ENCODE measurements around the gene ITGBL1. TPM values are rescaled to one million over a fixed set of nuclear protein-coding genes. Genes with fewer than 3 reads are reported as not detected.
A peak's percentile ranks its signal among the peaks of the same experiment; 100 is the strongest.

Gene ITGBL1
- total RNA-seq, 1 experiment from 2014 or later: not detected

GRCh38 chr13:101655435-101655834 is 203.0 kb downstream of the ITGBL1 start:
- ChIA-PET POLR2A (no interaction called here), CTCF (interaction anchor here (0.6 to 1.5 kb wide), 4 partner anchors 9 to 357 kb away, joined by 3 to 4 read pairs (median 3); no protein-coding TSS in a partner anchor)
- DNase-seq (ENCODE audit: unreplicated experiment): no peak
- Mint-ChIP-seq H3K27me3 (ENCODE audit: insufficient read depth, unreplicated experiment) (no peaks in the 10 kb centered on the region), H3K9me3 (ENCODE audit: unreplicated experiment) (no peaks in the 10 kb centered on the region), H3K4me1 (ENCODE audit: insufficient read depth, unreplicated experiment) (peaks cover 15% of the 10 kb centered on the region), H3K27ac (ENCODE audit: low read depth, unreplicated experiment) (no peak overlapping the region), H3K4me3 (ENCODE audit: unreplicated experiment) (no peak overlapping the region), H3K36me3 (ENCODE audit: insufficient read depth, unreplicated experiment) (no peaks in the 10 kb centered on the region)
- no peak for TF ChIP-seq CTCF (IDR thresholded peaks at IDR 0.05; ENCODE audit: unreplicated experiment)
- BruUV-seq (replicated peaks): no TSS peak
- intact Hi-C loops (cut with micrococcal nuclease): no loop called here

- no peak for TF ChIP-seq CTCF (IDR thresholded peaks at IDR 0.05; ENCODE audit: unreplicated experiment)
- no TSS peak for BruUV-seq (replicated peaks)
- ChIA-PET POLR2A (interaction anchor here (1.1 kb wide), 1 partner anchor 37 kb away, joined by 7 read pairs; no protein-coding TSS in a partner anchor), CTCF (interaction anchor here (1.1 kb wide), 1 partner anchor 11 kb away, joined by 3 read pairs; no protein-coding TSS in a partner anchor)
- Mint-ChIP-seq H3K36me3 (ENCODE audit: insufficient read depth, unreplicated experiment) (no peaks in the 10 kb centered on the region), H3K9me3 (ENCODE audit: unreplicated experiment) (no peaks in the 10 kb centered on the region), H3K27ac (ENCODE audit: low read depth, unreplicated experiment) (no peak overlapping the region), H3K4me3 (ENCODE audit: unreplicated experiment) (no peak overlapping the region), H3K27me3 (ENCODE audit: insufficient read depth, unreplicated experiment) (no peaks in the 10 kb centered on the region), H3K4me1 (ENCODE audit: insufficient read depth, unreplicated experiment) (peaks cover 8% of the 10 kb centered on the region)
- no peak for DNase-seq (ENCODE audit: unreplicated experiment)
- intact Hi-C loops (cut with micrococcal nuclease): no loop called here
These were observed 208.2 kb downstream of the ITGBL1 start for GRCh38 chr13:101660711-101661110.

- ChIA-PET POLR2A (interaction anchor here (1.1 kb wide), 1 partner anchor 38 kb away, joined by 7 read pairs; no protein-coding TSS in a partner anchor), CTCF (interaction anchor here (1.1 kb wide), 1 partner anchor 13 kb away, joined by 3 read pairs; no protein-coding TSS in a partner anchor)
- Mint-ChIP-seq H3K27me3 (ENCODE audit: insufficient read depth, unreplicated experiment) (no peaks in the 10 kb centered on the region), H3K36me3 (ENCODE audit: insufficient read depth, unreplicated experiment) (no peaks in the 10 kb centered on the region), H3K4me3 (ENCODE audit: unreplicated experiment) (no peak overlapping the region), H3K9me3 (ENCODE audit: unreplicated experiment) (no peaks in the 10 kb centered on the region), H3K27ac (ENCODE audit: low read depth, unreplicated experiment) (no peak overlapping the region), H3K4me1 (ENCODE audit: insufficient read depth, unreplicated experiment) (peaks cover 7% of the 10 kb centered on the region)
- intact Hi-C loops (cut with micrococcal nuclease): no loop called here
- no peak for TF ChIP-seq CTCF (IDR thresholded peaks at IDR 0.05; ENCODE audit: unreplicated experiment)
- no peak for DNase-seq (ENCODE audit: unreplicated experiment)
- no TSS peak for BruUV-seq (replicated peaks)
These were observed 209.4 kb downstream of the ITGBL1 start for GRCh38 chr13:101661839-101662238.

GRCh38 chr13:101673360-101674105 is 221.1 kb downstream of the ITGBL1 start:
- TF ChIP-seq CTCF (IDR thresholded peaks at IDR 0.05; ENCODE audit: unreplicated experiment): no peak
- intact Hi-C loops (cut with micrococcal nuclease): no loop called here
- BruUV-seq (replicated peaks): no TSS peak
- ChIA-PET POLR2A (interaction anchor here (1.0 to 1.3 kb wide), 5 partner anchors 15 to 37 kb away, joined by 3 to 6 read pairs (median 3); no protein-coding TSS in a partner anchor), CTCF (no interaction called here)
- H3K9me3 Mint-ChIP-seq (ENCODE audit: unreplicated experiment): peaks cover 7% of the 10 kb centered on the region
- H3K36me3 Mint-ChIP-seq (ENCODE audit: insufficient read depth, unreplicated experiment): no peaks in the 10 kb centered on the region
- H3K4me1 Mint-ChIP-seq (ENCODE audit: insufficient read depth, unreplicated experiment): peaks cover 21% of the 10 kb centered on the region
- peak overlapping the region; percentile 8 for H3K27ac Mint-ChIP-seq (ENCODE audit: low read depth, unreplicated experiment)
- H3K4me3 Mint-ChIP-seq (ENCODE audit: unreplicated experiment): no peak overlapping the region
- no peak for DNase-seq (ENCODE audit: unreplicated experiment)
- H3K27me3 Mint-ChIP-seq (ENCODE audit: insufficient read depth, unreplicated experiment): no peaks in the 10 kb centered on the region
